Measurements from ENCODE around the gene ATP6V0C. TPM values are rescaled to one million over a fixed set of nuclear protein-coding genes. Genes with fewer than 3 reads are reported as not detected.

ATP6V0C gene
- total and polyA plus RNA-seq, 2 of the 8 experiments (the other 6 are each of a cell fraction or from before 2014, with no cell fraction given), result 125 to 176 TPM

- Histone ChIP-seq H3K36me3 (ENCODE audit: control insufficient read depth in 2 of 4, insufficient read depth in 4 of 4, low read length in 3 of 4) (no peaks in the 10 kb centered on the region), H2BK20ac (ENCODE audit: low read length) (no peak overlapping the region), H3K4ac (replicated peaks; ENCODE audit: insufficient read length, low read depth, low read length) (no peak overlapping the region), H2BK5ac (ENCODE audit: low read depth, low read length) (no peak overlapping the region; the same call in 1 of the 2 replicates), H4K91ac (replicated peaks; ENCODE audit: insufficient read length, low read length) (no peak overlapping the region), H3K4me1 (replicated peaks in 1 of 4; ENCODE audit: control insufficient read depth in 3 of 4, insufficient read depth in 4 of 4, low read length in 3 of 4) (peaks cover 0 to 3% (median 0%) of the 10 kb centered on the region in 4 experiments; a peak in 1 of 7 replicates), H2AFZ (ENCODE audit: low read length) (no peak overlapping the region), H2BK15ac (ENCODE audit: low read length) (no peak overlapping the region), H3K4me2 (ENCODE audit: insufficient read depth in 1 of 2, low read depth in 2 of 2, low read length in 2 of 2) (no peak overlapping the region), H3K23me2 (ENCODE audit: low read depth, low read length) (no peaks in the 10 kb centered on the region), H3K79me2 (ENCODE audit: control insufficient read depth in 1 of 2, insufficient read depth in 2 of 2, low read length in 2 of 2) (peaks cover 0 to 2% of the 10 kb centered on the region in 2 experiments; a peak in 1 of 4 replicates), H3K56ac (replicated peaks; ENCODE audit: insufficient read length, low read depth, low read length) (no peak overlapping the region), H3K27ac (ENCODE audit: low read depth, low read length) (no peak overlapping the region), H3K23ac (ENCODE audit: insufficient read length) (no peak overlapping the region), H3K4me3 (ENCODE audit: extremely low read depth in 1 of 4, insufficient read depth in 2 of 4, low read depth in 3 of 4, low read length in 4 of 4) (no peak overlapping the region), H3K18ac (ENCODE audit: extremely low read depth, low read length) (no peak overlapping the region), H4K5ac (ENCODE audit: insufficient read length, low read depth, low read length) (no peak overlapping the region), H2AK5ac (ENCODE audit: low read depth, low read length) (no peak overlapping the region), H3K9me3 (ENCODE audit: insufficient read depth in 2 of 2, low read depth in 1 of 2, low read length in 1 of 2) (no peaks in the 10 kb centered on the region), H2BK12ac (ENCODE audit: low read depth, low read length) (no peak overlapping the region), H3K14ac (ENCODE audit: insufficient read length) (no peak overlapping the region), H4K8ac (ENCODE audit: extremely low read depth, insufficient read depth, low read length) (no peak overlapping the region; the same call in 1 of the 2 replicates), H3K27me3 (replicated peaks in 1 of 4; ENCODE audit: control insufficient read depth in 3 of 4, extremely low read depth in 1 of 4, insufficient read depth in 3 of 4, low read length in 3 of 4) (no peaks in the 10 kb centered on the region; a peak in 1 of 7 replicates), H2BK120ac (replicated peaks; ENCODE audit: low read depth, low read length) (no peak overlapping the region), H4K20me1 (replicated peaks in 1 of 2; ENCODE audit: control insufficient read depth in 1 of 2, insufficient read depth in 2 of 2, low read length in 2 of 2) (peaks cover 4 to 6% of the 10 kb centered on the region in 2 experiments), H3K79me1 (ENCODE audit: low read depth, low read length) (peaks cover 21% of the 10 kb centered on the region), H3K9ac (replicated peaks in 1 of 4; ENCODE audit: extremely low read depth in 1 of 4, low read depth in 3 of 4, low read length in 3 of 4) (no peak overlapping the region)
- 86% methylated on average over 31 of the region's 32 CpGs; no CpG with 5 or more reads in 1 of the 2 experiments for WGBS, 2 experiments (ENCODE audit: extremely low coverage in 1 of 2, insufficient coverage in 1 of 2, insufficient read length in 1 of 2, insufficient replicate concordance in 2 of 2, low coverage in 1 of 2, low lambda C conversion rate in 2 of 2, missing lambda C conversion rate in 1 of 2)
- no peak for TF ChIP-seq SP1 (IDR thresholded peaks at IDR 0.05; ENCODE audit: low read depth, low read length)
- no peak for TF ChIP-seq ZNF274 (IDR thresholded peaks at IDR 0.05; ENCODE audit: borderline replicate concordance, extremely low read depth, low read length)
- no peak for TF ChIP-seq ATF2 (IDR thresholded peaks at IDR 0.05; ENCODE audit: low read length)
- TF ChIP-seq ATF3 (IDR thresholded peaks at IDR 0.05; ENCODE audit: insufficient read depth, low read depth, low read length), result no peak
- TF ChIP-seq CBX8 (IDR thresholded peaks at IDR 0.05; ENCODE audit: borderline replicate concordance, low read depth, low read length), result no peak
- TF ChIP-seq BACH1 (IDR thresholded peaks at IDR 0.05; ENCODE audit: low read length), result no peak
- no peak for TF ChIP-seq SP2 (IDR thresholded peaks at IDR 0.05; ENCODE audit: low read length)
- TF ChIP-seq NRF1 (IDR thresholded peaks at IDR 0.05; ENCODE audit: low read depth, low read length), result no peak
- no peak for TF ChIP-seq RFX5 (IDR thresholded peaks at IDR 0.05; ENCODE audit: borderline replicate concordance, low read depth, low read length)
- DNase-seq (ENCODE audit: low read depth in 1 of 2, low spot score in 2 of 2) (no peak), FAIRE-seq (no peak)
- CTCF ChIA-PET (ENCODE audit: partially characterized antibody), result interaction anchor here (0.6 to 2.9 kb wide), 13 partner anchors 9 to 186 kb away, joined by 3 to 23 read pairs (median 4); partner anchors contain the start of genes TBC1D24 and TEDC2
- POLR2A ChIA-PET (ENCODE audit: partially characterized antibody), result interaction anchor here (0.8 to 2.0 kb wide), 7 partner anchors 9 to 330 kb away, joined by 3 to 6 read pairs (median 4); partner anchors contain the start of gene ECI1
Observed at GRCh38 chr16:2482708-2483534, 30.8 kb upstream of the ATP6V0C start.

All from H1 (cell line).